Eye (tissue), 1 donor: Measurements from ENCODE around the gene SF3A1.

Source experiments
- DNase-seq: peaks from one replicate; pipeline ENCODE4 v3.0.0-alpha.2; 2015

The SF3A1 gene

GRCh38 chr22:30385942-30386341 lies 29.2 kb upstream of the SF3A1 start:
- no peak for DNase-seq

DNA sequence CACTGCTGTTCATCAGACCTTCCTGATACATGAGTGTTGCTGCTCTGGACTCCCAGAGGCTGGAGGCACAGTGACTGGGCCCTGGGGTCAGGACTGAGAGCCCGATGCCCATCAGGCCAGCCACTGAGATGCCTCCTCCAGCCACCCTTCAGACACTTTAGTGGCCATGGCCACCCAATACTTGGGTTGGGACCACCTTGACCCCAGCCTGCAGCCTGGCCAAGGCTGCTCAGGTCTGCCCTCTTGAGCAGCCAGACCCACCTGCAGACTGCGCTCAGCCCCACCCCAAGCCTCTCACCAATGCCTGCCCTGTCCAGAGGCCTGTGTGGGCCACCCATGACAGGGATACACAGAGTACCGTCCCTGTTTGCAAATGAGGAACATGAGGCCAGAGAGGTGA lies 26.4 kb upstream of the SF3A1 start:
- DNase-seq = no peak

DNA sequence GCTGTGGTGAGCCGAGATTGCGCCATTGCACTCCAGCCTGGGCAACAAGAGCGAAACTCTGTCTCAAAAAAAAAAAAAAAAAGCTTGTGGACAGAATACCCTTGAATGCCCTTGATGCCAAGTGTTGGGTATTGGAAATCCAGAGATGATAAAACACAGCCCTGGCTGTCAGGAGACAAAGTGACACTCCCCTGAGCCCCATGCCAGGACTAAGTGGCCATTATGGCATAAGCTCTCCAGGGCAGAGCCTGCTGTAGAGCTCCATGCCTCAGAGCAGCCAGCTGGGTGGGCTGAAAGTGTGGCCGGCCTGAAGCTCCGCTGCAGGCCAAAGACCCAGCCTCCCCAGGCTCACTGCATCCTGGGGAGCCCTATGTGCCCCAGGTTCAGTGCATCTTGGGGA lies 25.6 kb upstream of the SF3A1 start:
- DNase-seq = no peak

DNA sequence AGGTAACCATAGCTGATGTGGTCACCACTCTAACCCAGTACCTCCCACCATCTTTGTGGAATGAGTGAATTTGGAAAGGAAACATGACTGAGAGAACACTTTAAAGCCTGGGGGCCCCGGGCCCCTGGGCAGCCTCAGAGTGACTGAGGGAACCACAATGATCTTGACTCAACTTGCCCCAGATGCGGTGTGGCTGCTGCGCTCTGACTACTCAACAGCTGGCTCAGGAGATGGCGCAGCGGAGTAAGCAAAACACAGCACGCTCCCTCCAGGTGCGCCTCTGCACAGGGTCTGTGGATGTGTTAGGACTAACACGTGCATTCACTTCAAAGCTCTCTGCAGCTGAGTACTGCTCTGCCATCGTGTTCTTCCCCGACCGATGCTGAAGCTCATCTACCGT lies 24.6 kb upstream of the SF3A1 start:
- no peak for DNase-seq

GRCh38 chr22:30380011-30380410 lies 23.3 kb upstream of the SF3A1 start:
- DNase-seq = no peak

GRCh38 chr22:30375312-30375849 lies 18.7 kb upstream of the SF3A1 start:
- no peak for DNase-seq

GRCh38 chr22:30373331-30374325 lies 16.9 kb upstream of the SF3A1 start:
- peak; percentile 67 for DNase-seq

- no peak for DNase-seq
Measured at GRCh38 chr22:30372915-30373314, 16.2 kb upstream of the SF3A1 start.

DNA sequence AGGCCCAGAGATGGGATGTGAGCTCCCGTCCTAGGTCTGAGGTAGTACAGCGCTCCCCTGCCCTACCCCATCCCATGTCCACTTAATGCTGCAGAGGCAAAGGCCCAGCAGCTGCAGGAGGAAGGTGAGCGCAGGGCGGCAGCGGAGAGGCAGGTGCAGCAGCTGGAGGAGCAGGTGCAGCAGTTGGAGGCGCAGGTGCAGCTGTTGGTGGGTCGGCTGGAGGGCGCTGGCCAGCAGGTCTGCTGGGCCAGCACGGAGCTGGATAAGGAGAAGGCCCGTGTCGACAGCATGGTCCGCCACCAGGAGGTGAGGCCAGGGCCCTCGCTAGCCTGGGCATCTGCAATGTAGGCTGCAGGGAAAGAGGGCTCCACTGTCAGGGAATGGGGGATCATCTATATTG lies 15.3 kb upstream of the SF3A1 start:
- no peak for DNase-seq

DNA sequence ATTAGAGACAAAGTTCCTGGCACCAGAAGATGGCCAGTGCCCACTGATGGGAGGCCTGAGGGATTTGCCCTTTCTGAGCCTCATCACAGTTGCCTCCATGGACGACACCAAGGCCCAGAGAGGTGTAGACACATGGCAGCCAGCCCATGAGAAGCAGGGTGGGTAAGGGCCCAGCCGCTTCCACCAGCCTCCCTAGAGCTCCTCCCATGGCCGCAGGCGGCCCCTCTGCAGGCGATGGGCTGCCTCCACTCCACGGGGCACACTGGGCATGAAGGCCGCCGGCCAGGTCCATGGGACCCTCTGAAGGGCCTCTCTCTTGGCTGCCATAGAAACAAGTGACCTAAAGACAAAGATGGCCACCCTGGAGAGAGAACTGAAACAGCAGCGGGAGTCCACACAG lies 14.6 kb upstream of the SF3A1 start:
- no peak for DNase-seq

DNA sequence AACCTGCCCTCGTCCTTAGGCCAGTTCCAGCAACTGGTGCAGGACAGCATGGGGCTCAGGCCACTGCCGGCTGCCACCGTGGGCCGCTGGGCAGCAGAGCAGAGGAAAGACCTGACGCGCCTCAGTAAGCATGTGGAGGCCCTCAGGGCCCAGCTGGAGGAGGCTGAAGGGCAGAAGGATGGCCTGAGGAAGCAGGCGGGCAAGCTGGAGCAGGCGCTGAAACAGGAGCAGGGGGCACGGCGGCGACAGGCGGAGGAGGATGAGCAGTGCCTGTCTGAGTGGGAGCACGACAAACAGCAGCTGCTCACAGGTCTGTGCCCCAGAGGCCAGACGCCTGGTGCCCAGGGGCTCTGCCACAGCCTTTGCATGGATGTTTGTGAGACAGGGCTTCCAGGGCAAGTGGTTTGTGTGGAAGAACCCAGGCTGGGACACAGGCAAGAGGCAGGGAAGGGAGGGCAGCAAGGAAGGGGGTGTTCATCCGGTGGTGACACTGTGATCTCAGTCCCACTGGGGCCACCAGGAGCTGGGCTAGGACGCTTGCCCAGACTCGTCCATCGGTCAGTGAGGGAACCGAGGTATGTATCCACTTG lies 14.0 kb upstream of the SF3A1 start:
- DNase-seq = peak; percentile 60

DNA sequence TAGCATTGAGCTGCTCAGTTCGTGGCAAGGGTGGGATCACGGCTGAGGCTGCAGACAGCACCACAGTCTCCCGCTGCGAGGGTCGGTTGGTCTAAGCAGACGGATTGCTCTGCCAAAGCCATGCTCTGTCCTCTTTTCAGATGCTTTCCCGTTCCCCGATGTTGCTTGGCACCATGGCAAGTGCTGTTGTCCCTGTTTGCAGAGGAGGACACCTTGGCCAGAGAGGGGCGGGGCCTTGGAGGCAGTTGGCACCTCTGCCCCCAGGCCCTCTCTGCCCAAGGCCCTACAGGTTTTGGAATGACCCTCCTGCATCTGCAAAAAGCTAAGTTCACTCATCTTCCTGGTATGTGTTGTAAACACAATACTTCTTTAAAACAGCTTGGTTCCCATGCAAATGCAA lies 11.7 kb upstream of the SF3A1 start:
- DNase-seq = no peak

DNA sequence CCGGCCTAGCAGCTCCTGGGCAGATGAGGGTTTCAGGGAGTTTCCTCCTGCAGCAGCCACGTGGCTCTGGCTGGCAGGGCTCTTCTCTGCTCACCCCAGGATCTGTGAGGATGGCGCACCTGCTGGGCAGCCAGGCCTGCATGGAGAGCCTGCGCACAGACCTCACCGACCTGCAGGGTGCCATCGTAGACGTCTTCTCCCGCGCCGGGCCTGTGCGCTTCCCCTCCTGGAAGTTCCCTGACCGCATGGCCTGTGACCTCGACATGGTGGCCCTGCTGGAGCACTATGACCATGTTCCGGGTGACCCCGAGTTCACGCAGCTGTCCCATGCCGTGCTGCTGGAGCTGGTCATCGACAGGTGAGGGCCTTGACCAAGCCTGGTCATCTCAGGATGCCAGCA lies 9.2 kb upstream of the SF3A1 start:
- no peak for DNase-seq

- no peak for DNase-seq
Measured at GRCh38 chr22:30362651-30363281, 6.1 kb upstream of the SF3A1 start.

- no peak for DNase-seq
Measured at GRCh38 chr22:30361916-30362650, 5.4 kb upstream of the SF3A1 start.

DNA sequence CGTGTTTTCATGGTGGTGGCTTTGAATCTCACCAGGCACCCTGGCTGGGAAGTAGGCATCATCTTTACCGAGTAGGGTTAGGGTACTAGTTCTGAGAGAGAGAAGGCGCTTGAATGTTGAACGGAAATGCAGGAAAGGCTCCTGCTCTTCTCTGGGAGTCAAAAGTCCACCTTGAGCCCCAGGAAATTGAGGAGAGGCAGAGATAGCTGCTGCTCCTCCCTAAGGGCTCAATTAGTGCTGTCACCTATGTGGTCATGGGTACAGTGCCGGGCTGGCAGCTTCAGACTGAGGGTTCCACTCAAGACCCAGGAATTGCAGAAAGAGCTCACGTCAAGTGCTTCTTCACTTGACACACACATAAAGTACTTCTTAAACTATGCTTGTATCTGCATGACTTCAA lies 1.8 kb upstream of the SF3A1 start:
- DNase-seq = no peak

- DNase-seq = no peak
Measured at GRCh38 chr22:30357650-30358215, 1.0 kb upstream of the SF3A1 start.

DNA sequence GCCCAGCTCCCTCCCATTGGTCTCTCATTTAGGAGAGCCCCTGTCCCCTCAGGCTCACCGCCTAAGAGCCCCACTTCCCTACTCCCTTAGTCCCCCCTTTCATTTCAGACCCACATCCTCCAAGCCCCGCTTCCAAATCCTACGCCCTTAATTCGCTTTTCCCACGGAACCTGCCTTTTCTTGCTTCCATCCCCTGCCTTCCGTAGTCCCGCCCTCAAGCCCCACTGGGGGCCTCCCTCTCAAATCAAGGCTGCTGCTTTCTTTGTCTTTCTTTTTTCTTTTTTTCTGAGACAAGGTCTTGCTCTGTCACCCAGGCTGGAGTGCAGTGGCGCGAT lies 509 bp upstream of the SF3A1 start:
- DNase-seq = no peak

DNA sequence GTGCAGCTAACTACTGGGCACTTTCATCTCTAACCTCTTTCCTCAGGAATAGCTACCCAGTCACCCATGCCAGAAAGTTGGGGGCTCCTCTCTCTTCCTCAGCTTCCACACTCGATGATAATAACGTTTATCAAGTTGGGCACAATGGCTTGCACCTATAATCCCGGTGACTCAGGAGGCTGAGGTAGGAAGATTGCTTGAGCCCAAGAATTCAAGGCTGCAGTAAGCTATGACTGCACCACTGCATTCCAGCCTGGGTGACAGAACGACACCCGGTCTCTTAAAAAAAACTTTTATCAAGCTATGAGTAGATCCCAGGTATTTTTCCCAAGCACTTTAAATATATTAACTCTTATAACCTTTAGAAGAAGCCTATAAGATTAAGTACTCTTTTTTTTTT lies 2.0 kb downstream of the SF3A1 start:
- DNase-seq = no peak

DNA sequence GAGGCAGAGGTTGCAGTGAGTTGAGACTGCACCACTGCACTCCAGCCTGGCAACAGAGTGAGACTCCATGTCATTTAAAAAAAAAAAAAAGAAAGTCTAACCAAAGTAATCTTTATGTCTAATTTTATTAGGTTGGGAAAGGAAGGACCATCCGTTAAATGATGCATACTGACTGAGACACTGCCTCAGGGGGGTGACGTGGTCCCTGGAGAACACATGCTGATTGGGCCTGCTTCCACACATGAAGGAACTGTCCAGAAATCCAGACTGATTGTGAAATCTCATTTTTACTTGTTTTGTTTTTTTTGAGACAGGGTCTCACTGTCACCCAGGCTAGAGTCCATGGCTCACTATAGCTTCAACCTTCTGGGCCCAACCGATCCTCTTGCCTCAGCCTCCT lies 5.5 kb downstream of the SF3A1 start:
- DNase-seq = no peak

GRCh38 chr22:30348809-30349208 lies 7.9 kb downstream of the SF3A1 start:
- peak; percentile 53 for DNase-seq

DNA sequence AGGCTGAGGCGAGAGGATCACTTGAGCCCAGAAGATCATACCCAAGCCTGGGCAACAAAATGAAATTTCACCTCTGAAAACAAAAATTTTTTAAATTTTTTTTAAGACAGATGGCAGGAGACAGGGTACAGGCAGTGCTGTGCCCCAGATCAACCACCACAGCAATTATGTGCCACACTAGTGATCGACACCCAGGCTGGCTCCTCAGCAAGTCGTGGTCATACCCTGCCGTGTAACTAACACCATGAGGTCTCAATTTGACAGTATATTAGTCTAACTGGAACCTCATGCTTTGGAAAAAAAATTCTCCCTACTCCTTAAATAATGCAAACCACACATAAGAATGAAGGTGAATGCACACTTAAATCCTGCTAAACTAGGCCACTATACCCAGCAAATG lies 8.3 kb downstream of the SF3A1 start:
- DNase-seq = no peak
